ENCODE results near the gene EVL. TPM values are rescaled to one million over a fixed set of nuclear protein-coding genes. Genes with fewer than 3 reads are reported as not detected.

EVL gene
- total RNA-seq, 6 experiments from 2014 or later, result 1.2 to 4.8 (median 2.0) TPM

DNA sequence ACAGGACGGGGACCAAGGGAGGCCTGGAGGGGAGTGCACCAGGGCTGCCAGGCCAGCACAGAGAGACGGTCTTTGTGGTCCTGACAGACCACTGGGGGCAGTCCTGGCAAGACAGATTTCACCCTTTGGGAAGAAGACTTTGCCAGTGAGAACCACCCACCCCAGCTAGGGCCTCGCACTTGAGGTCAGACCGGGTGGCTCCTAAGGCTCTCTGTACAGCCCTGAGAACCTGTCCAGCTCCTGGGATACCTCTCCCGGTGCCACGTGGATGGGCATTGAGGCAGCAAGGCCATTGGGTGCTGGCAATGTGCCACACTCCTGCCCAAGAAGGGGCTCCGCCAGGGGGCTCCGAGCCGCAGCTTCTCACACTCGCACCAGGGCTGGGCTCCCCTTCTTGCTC, 51.8 kb downstream of the EVL start:
- H3K4me3 Mint-ChIP-seq, result no peak overlapping the region
- DNase-seq, result no peak
- no peaks in the 10 kb centered on the region for H3K36me3 Mint-ChIP-seq (ENCODE audit: low read depth)
- TF ChIP-seq, protein P1, sequence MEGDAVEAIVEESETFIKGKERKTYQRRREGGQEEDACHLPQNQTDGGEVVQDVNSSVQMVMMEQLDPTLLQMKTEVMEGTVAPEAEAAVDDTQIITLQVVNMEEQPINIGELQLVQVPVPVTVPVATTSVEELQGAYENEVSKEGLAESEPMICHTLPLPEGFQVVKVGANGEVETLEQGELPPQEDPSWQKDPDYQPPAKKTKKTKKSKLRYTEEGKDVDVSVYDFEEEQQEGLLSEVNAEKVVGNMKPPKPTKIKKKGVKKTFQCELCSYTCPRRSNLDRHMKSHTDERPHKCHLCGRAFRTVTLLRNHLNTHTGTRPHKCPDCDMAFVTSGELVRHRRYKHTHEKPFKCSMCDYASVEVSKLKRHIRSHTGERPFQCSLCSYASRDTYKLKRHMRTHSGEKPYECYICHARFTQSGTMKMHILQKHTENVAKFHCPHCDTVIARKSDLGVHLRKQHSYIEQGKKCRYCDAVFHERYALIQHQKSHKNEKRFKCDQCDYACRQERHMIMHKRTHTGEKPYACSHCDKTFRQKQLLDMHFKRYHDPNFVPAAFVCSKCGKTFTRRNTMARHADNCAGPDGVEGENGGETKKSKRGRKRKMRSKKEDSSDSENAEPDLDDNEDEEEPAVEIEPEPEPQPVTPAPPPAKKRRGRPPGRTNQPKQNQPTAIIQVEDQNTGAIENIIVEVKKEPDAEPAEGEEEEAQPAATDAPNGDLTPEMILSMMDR (IDR thresholded peaks at IDR 0.05), result no peak
- no peaks in the 10 kb centered on the region for H3K9me3 Mint-ChIP-seq
- peaks cover 41% of the 10 kb centered on the region for H3K27me3 Mint-ChIP-seq (ENCODE audit: insufficient read depth)
- no peak overlapping the region for H3K27ac Mint-ChIP-seq
- no peaks in the 10 kb centered on the region for H3K4me1 Mint-ChIP-seq (ENCODE audit: low read depth)

DNA sequence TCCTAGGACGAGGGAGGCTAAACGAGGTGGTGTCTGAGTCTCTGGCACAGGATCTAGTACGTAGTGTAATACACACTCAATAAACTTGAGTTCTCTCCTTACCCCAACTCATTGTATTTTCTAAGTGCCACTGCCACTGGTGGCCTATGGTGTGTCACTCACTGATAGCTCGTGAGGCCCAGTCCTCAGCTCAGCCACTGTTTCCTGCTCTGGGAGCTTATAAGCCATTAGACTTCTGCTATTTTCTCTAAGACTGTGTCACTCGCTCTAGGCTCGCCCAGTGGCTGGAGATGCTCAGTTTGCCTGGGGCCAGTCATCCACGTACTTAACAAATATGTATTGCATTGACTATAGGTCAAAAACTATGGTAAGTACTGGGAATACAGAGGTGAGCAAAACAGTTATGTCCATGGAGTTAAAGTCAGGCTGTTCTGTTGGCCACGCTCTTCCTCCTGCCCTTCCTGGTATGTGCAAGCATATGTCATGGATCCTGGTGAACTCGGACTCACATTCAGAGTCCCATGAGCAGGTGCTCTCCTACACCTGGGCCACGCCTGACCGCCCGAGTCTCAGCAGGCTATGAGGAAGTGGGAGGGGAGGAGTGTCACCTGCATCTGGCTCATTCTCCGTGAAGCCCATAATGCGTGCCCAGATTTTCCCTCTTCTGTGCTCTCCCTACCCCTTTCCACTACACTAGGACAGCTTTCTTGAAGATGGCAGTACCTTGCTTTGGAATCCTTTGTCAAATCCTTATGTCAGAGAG, 52.6 kb downstream of the EVL start:
- Mint-ChIP-seq H3K36me3 (ENCODE audit: low read depth) (no peaks in the 10 kb centered on the region), H3K9me3 (no peaks in the 10 kb centered on the region), H3K27ac (no peak overlapping the region), H3K27me3 (ENCODE audit: insufficient read depth) (peaks cover 36% of the 10 kb centered on the region), H3K4me3 (no peak overlapping the region), H3K4me1 (ENCODE audit: low read depth) (no peaks in the 10 kb centered on the region)
- TF ChIP-seq, protein P1 (IDR thresholded peaks at IDR 0.05), result no peak
- no peak for DNase-seq

GRCh38 chr14:100118396-100119011, 53.3 kb downstream of the EVL start:
- no peak for DNase-seq
- Mint-ChIP-seq H3K4me3 (no peak overlapping the region), H3K27ac (no peak overlapping the region), H3K36me3 (ENCODE audit: low read depth) (no peaks in the 10 kb centered on the region), H3K4me1 (ENCODE audit: low read depth) (no peaks in the 10 kb centered on the region), H3K9me3 (no peaks in the 10 kb centered on the region), H3K27me3 (ENCODE audit: insufficient read depth) (peaks cover 31% of the 10 kb centered on the region)
- TF ChIP-seq, protein P1 (IDR thresholded peaks at IDR 0.05), result no peak

- H3K27ac Mint-ChIP-seq, result no peak overlapping the region
- TF ChIP-seq, protein P1 (IDR thresholded peaks at IDR 0.05), result no peak
Observed at GRCh38 chr14:100119251-100119650, 54.0 kb downstream of the EVL start.

DNA sequence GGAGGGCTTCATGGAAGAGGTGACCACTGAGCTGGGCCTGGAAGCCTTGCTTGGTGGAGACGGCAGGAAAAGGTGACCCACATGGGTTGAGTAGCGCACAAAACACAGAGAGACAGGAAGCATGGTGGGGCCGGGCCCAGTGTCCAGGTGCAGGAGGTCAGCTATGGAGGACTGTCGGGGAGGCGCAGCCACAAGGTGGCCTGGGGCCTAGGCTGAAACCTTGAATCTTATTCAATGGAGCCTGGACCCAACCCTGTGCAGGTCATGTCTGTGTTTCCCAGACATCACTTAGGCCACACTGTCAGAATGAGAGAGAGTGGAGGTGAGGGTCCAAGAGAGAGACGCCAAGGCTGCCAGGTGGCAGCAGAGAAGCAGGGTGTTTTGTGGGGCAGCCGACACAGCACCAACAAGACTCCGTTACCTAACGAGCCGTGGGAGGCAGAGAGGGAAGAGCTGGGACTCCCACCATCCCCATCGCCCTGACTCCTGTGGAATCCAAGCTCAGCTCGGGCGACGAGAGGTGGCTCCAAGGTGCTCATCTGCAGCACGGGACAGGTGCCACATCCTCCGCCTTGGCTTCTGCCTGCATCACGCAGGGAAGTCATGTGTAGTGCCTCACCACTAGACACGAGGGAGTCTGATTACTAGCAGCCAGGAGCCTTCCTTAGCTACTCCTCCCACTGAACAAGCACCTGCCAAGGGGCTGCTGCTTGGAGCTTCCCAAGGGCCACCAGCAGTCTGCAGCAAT, 55.5 kb downstream of the EVL start:
- Mint-ChIP-seq H3K36me3 (ENCODE audit: low read depth) (no peaks in the 10 kb centered on the region), H3K4me1 (ENCODE audit: low read depth) (no peaks in the 10 kb centered on the region), H3K27me3 (ENCODE audit: insufficient read depth) (peaks cover 25% of the 10 kb centered on the region), H3K4me3 (no peak overlapping the region), H3K27ac (no peak overlapping the region), H3K9me3 (no peaks in the 10 kb centered on the region)
- no peak for DNase-seq
- TF ChIP-seq, protein P1 (IDR thresholded peaks at IDR 0.05), result no peak

More at GRCh38 chr14:100119251-100119650, 54.0 kb downstream of the EVL start:
- no peaks in the 10 kb centered on the region for H3K4me1 Mint-ChIP-seq (ENCODE audit: low read depth)
- peaks cover 28% of the 10 kb centered on the region for H3K27me3 Mint-ChIP-seq (ENCODE audit: insufficient read depth)
- no peaks in the 10 kb centered on the region for H3K9me3 Mint-ChIP-seq
- DNase-seq, result no peak
- no peak overlapping the region for H3K4me3 Mint-ChIP-seq
- no peaks in the 10 kb centered on the region for H3K36me3 Mint-ChIP-seq (ENCODE audit: low read depth)
